ENCODE data around the gene TRAPPC10. TPM values are rescaled to one million over a fixed set of nuclear protein-coding genes. Genes with fewer than 3 reads are reported as not detected.

The TRAPPC10 gene
- total and polyA plus RNA-seq, 2 of the 8 experiments (the other 6 are each of a cell fraction or from before 2014, with no cell fraction given) = 18.5 to 29.8 TPM

GRCh38 chr21:43988016-43988415 is 24.1 kb upstream of the TRAPPC10 start:
- H2BK120ac ChIP-seq (replicated peaks; ENCODE audit: low read depth, low read length) = no peak overlapping the region
- no peaks in the 10 kb centered on the region for H3K79me1 ChIP-seq (ENCODE audit: low read depth, low read length)
- H2AFZ ChIP-seq (ENCODE audit: low read length) = no peak overlapping the region
- no peaks in the 10 kb centered on the region for H3K9me3 ChIP-seq (ENCODE audit: insufficient read depth in 2 of 2, low read depth in 1 of 2, low read length in 1 of 2)
- WGBS, 2 experiments (ENCODE audit: extremely low coverage in 1 of 2, insufficient coverage in 1 of 2, insufficient read length in 1 of 2, insufficient replicate concordance in 2 of 2, low coverage in 1 of 2, low lambda C conversion rate in 2 of 2, missing lambda C conversion rate in 1 of 2) = 88% methylated on average over 9 of the region's 9 CpGs; no CpG with 5 or more reads in 1 of the 2 experiments
- H3K27ac ChIP-seq (ENCODE audit: low read depth, low read length) = no peak overlapping the region
- H2BK20ac ChIP-seq (ENCODE audit: low read length) = no peak overlapping the region
- no peaks in the 10 kb centered on the region for H3K27me3 ChIP-seq (replicated peaks in 1 of 4; ENCODE audit: control insufficient read depth in 3 of 4, extremely low read depth in 1 of 4, insufficient read depth in 3 of 4, low read length in 3 of 4)
- no peaks in the 10 kb centered on the region for H3K23me2 ChIP-seq (ENCODE audit: low read depth, low read length)
- no peak overlapping the region for H3K18ac ChIP-seq (ENCODE audit: extremely low read depth, low read length)
- H2BK15ac ChIP-seq (ENCODE audit: low read length) = peak overlapping the region; percentile 65; the same call in 1 of the 2 replicates
- CTCF ChIA-PET (ENCODE audit: partially characterized antibody) = interaction anchor here (0.8 to 1.6 kb wide), 4 partner anchors 12 to 177 kb away, joined by 3 to 8 read pairs (median 4); no protein-coding TSS in a partner anchor
- H4K20me1 ChIP-seq (replicated peaks in 1 of 2; ENCODE audit: control insufficient read depth in 1 of 2, insufficient read depth in 2 of 2, low read length in 2 of 2) = peaks cover 0 to 2% of the 10 kb centered on the region in 2 experiments
- H2BK5ac ChIP-seq (ENCODE audit: low read depth, low read length) = no peak overlapping the region
- no peaks in the 10 kb centered on the region for H3K36me3 ChIP-seq (ENCODE audit: control insufficient read depth in 2 of 4, insufficient read depth in 4 of 4, low read length in 3 of 4)
- H2BK12ac ChIP-seq (ENCODE audit: low read depth, low read length) = no peak overlapping the region
- H3K9ac ChIP-seq (replicated peaks in 1 of 4; ENCODE audit: extremely low read depth in 1 of 4, low read depth in 3 of 4, low read length in 3 of 4) = no peak overlapping the region
- no peak overlapping the region for H3K23ac ChIP-seq (ENCODE audit: insufficient read length)
- H4K91ac ChIP-seq (replicated peaks; ENCODE audit: insufficient read length, low read length) = no peak overlapping the region
- H3K56ac ChIP-seq (replicated peaks; ENCODE audit: insufficient read length, low read depth, low read length) = no peak overlapping the region
- no peak overlapping the region for H4K5ac ChIP-seq (ENCODE audit: insufficient read length, low read depth, low read length)
- POLR2A ChIA-PET (ENCODE audit: partially characterized antibody) = no interaction called here
- H4K8ac ChIP-seq (ENCODE audit: extremely low read depth, insufficient read depth, low read length) = no peak overlapping the region
- H3K4me3 ChIP-seq (ENCODE audit: extremely low read depth in 1 of 4, insufficient read depth in 2 of 4, low read depth in 3 of 4, low read length in 4 of 4) = no peak overlapping the region
- DNase-seq (ENCODE audit: low read depth in 1 of 2, low spot score in 2 of 2) (no peak), FAIRE-seq (no peak)
- H3K79me2 ChIP-seq (ENCODE audit: control insufficient read depth in 1 of 2, insufficient read depth in 2 of 2, low read length in 2 of 2) = no peaks in the 10 kb centered on the region
- H3K14ac ChIP-seq (ENCODE audit: insufficient read length) = no peak overlapping the region
- peak overlapping the region; percentile 86; the same call in 1 of the 2 replicates for H2AK5ac ChIP-seq (ENCODE audit: low read depth, low read length)
- H3K4me2 ChIP-seq (ENCODE audit: insufficient read depth in 1 of 2, low read depth in 2 of 2, low read length in 2 of 2) = no peak overlapping the region
- H3K4me1 ChIP-seq (replicated peaks in 1 of 4; ENCODE audit: control insufficient read depth in 3 of 4, insufficient read depth in 4 of 4, low read length in 3 of 4) = peaks cover 0 to 12% (median 8%) of the 10 kb centered on the region in 4 experiments; a peak in 6 of 7 replicates
- H3K4ac ChIP-seq (replicated peaks; ENCODE audit: insufficient read length, low read depth, low read length) = no peak overlapping the region
- TF ChIP-seq GABPA (IDR thresholded peaks at IDR 0.05; ENCODE audit: borderline replicate concordance, insufficient read depth, low read length) (no peak), HDAC6 (IDR thresholded peaks at IDR 0.05; ENCODE audit: low read depth, low read length) (no peak), RXRA (IDR thresholded peaks at IDR 0.05; ENCODE audit: insufficient read depth, low read depth, low read length) (no peak), MAX (IDR thresholded peaks at IDR 0.05) (no peak), JUN (IDR thresholded peaks at IDR 0.05; ENCODE audit: low read depth, low read length) (no peak), CBX5 (IDR thresholded peaks at IDR 0.05; ENCODE audit: low read depth, low read length) (no peak), NANOG (IDR thresholded peaks at IDR 0.05; ENCODE audit: insufficient read depth, low read depth, low read length, poor library complexity, severe bottlenecking) (no peak), CTCF (IDR thresholded peaks at IDR 0.05; ENCODE audit: control extremely low read depth in 1 of 3, insufficient read depth in 1 of 3, low read depth in 1 of 3, low read length in 3 of 3) (no peak), TAF1 (IDR thresholded peaks at IDR 0.05; ENCODE audit: low read depth, low read length) (no peak), MAFK (IDR thresholded peaks at IDR 0.05; ENCODE audit: low read depth, low read length) (no peak), SAP30 (IDR thresholded peaks at IDR 0.05; ENCODE audit: insufficient read depth, insufficient replicate concordance, low read length) (no peak)
